Measurements from ENCODE around the gene METAP1D.

The METAP1D gene

DNA sequence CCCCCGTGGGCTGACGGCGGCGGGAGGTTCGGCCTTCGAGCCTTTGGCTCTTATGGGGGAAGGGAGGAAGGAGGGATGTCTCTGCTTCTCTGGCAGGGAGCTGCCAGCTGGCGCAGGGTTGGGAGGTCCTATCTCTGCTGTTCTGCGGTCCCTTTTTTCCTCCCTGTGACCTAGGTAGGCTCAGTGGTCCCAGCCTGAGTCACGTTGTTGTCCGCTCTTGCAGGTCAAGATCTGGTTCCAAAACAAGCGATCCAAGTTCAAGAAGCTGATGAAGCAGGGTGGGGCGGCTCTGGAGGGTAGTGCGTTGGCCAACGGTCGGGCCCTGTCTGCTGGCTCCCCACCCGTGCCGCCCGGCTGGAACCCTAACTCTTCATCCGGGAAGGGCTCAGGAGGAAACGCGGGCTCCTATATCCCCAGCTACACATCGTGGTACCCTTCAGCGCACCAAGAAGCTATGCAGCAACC, 88.1 kb downstream of the METAP1D start:
- peak overlapping the region; percentile 77 for H3K4me3 Mint-ChIP-seq
- H3K9me3 Mint-ChIP-seq: no peaks in the 10 kb centered on the region
- ATAC-seq (no peak), DNase-seq (ENCODE audit: low spot score in 2 of 2) (peak in 1 of 2 donors; percentile 55)
- H3K4me1 Mint-ChIP-seq: peaks cover 60% of the 10 kb centered on the region
- peaks cover 42% of the 10 kb centered on the region for H3K36me3 Mint-ChIP-seq
- H3K27ac Mint-ChIP-seq: no peak overlapping the region

DNA sequence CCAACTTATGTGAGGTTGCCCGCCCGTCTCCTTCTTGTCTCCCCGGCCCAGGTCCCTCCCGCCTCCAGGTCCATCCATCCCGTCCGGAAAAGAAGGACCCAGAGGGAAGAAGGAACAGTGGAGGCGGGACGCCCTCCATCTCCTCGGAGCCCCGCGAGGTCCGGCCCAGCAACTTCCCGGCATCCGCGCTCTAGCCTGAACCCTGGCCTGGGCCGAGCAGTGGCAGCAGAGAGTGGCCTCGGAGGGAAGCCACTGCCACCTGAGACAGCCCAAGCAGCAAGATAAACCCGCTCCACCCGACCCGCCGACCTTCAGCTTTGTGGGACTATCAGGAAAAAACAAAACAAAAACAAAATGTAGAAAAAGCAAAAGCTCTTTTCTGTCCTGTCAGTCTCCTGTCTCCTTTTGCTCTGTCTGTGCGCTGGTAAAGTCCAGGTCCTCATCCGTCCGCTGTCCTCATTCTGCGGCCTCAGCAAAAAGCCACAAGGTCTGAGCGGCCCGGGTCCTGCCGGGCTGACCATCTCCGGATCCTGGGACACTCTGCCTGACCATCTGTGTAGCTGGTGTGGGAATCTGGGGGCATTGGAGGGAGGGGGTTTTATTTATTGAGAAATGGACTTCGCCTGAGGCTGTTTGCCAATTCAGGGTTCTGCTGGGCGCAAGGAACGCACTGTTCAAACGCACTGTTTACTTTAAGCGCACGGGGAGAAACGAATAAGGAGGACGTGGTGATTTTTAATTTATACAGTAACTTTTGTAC, 88.7 kb downstream of the METAP1D start:
- ATAC-seq (no peak), DNase-seq (ENCODE audit: low spot score in 2 of 2) (peak in 1 of 2 donors; percentile 48)
- peak overlapping the region; percentile 77 for H3K4me3 Mint-ChIP-seq
- H3K4me1 Mint-ChIP-seq: peaks cover 59% of the 10 kb centered on the region
- no peaks in the 10 kb centered on the region for H3K9me3 Mint-ChIP-seq
- H3K27ac Mint-ChIP-seq: no peak overlapping the region
- H3K36me3 Mint-ChIP-seq: peaks cover 42% of the 10 kb centered on the region

DNA sequence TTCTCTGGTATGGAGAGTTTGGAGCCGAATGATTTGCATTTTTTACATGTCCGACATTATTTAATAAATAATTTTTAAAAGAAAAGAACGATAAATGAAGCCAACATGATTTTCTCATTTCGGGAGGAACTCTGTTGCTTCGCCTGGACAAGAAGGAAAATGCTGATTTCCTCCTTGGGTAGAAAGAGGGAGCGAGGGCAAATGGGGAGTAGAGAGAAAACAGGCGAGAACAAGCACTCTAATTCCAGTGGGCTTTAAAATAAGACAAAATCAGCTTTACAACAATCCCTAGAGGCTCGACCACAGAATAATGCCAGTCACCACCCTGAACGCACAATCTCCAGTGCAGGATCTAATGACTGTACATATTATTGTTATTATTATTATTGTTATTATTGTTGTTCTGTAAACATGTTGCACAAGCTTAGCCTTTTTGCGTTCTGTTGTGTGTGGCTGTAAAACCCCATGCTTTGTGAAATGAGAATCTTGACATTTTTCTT, 89.3 kb downstream of the METAP1D start:
- no peaks in the 10 kb centered on the region for H3K9me3 Mint-ChIP-seq
- H3K4me1 Mint-ChIP-seq: peaks cover 53% of the 10 kb centered on the region
- no peak overlapping the region for H3K27ac Mint-ChIP-seq
- no peak for DNase-seq (ENCODE audit: low spot score in 2 of 2)
- no peak for ATAC-seq
- H3K4me3 Mint-ChIP-seq: no peak overlapping the region
- peaks cover 42% of the 10 kb centered on the region for H3K36me3 Mint-ChIP-seq

DNA sequence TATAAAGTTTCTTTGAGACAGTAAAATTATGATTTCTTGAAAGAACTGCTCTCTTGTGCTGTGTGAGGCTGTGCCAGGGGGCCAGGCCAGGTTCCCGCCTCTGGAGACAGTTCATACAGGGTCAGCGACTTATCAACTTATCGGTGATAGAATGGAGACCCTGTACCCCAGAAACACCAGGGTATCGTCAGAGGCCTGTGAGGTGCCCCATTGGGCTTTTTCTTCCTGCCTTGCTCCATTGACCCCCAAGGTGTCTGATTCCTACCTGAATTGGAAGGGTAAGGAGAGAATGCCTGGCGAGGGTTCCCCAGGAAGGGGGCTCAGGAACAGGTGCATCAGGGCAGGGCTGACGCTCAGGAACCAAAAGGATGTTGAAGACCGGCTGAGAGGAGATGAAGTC, 89.9 kb downstream of the METAP1D start:
- Mint-ChIP-seq H3K9me3 (no peaks in the 10 kb centered on the region), H3K27ac (no peak overlapping the region), H3K4me1 (peaks cover 47% of the 10 kb centered on the region), H3K4me3 (no peak overlapping the region), H3K36me3 (peaks cover 40% of the 10 kb centered on the region)
- ATAC-seq (no peak), DNase-seq (ENCODE audit: low spot score in 2 of 2) (no peak)

DNA sequence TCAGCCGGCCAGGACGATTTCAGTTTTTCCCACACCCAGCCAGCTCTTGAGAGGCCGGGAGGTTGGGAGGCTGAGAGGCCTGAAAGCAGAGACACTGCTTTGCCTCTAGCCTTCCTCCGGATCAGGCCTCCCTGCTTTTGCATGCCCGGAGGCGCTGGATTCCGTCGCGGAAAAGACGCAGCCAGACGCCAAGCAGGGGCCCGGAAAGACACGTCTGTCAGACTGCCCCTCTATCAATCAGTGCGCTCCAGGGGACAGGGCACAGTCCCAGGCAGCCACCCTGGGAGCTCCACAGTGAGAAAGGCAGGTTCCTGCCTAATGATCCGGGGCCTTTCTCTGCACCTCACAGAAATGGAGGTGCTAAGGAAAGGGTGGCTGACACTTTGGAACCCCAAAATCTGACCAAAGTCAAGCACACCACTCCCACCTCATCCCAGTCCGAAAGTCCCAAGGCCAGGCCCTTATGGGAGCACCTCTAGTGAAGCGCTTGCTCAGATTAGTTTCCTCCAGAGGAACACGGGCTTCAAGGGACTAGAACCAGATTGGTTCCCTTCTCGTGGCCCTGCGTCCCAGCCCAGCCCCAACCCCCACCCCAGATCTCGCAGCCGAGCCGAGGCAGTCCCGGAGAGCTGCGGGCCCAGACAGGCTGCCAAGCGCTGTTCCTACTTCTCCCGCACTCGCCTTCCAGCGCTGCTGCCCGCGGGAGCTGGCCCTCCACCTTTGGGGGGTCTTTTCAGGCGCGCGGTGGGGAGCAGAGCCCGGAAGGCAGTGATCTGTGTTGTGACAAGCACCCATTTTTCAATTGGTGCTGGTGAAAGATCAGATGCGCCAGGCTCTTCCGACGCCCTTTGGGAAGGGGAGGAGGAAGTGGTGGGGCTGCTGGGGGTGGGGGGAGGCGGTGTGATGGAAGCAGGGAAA, 90.5 kb downstream of the METAP1D start:
- no peak overlapping the region for H3K4me3 Mint-ChIP-seq
- H3K27ac Mint-ChIP-seq: no peak overlapping the region
- peak in 1 of 2 donors; percentile 55 for DNase-seq (ENCODE audit: low spot score in 2 of 2)
- H3K9me3 Mint-ChIP-seq: no peaks in the 10 kb centered on the region
- H3K4me1 Mint-ChIP-seq: peaks cover 45% of the 10 kb centered on the region
- peaks cover 36% of the 10 kb centered on the region for H3K36me3 Mint-ChIP-seq
- ATAC-seq: no peak

DNA sequence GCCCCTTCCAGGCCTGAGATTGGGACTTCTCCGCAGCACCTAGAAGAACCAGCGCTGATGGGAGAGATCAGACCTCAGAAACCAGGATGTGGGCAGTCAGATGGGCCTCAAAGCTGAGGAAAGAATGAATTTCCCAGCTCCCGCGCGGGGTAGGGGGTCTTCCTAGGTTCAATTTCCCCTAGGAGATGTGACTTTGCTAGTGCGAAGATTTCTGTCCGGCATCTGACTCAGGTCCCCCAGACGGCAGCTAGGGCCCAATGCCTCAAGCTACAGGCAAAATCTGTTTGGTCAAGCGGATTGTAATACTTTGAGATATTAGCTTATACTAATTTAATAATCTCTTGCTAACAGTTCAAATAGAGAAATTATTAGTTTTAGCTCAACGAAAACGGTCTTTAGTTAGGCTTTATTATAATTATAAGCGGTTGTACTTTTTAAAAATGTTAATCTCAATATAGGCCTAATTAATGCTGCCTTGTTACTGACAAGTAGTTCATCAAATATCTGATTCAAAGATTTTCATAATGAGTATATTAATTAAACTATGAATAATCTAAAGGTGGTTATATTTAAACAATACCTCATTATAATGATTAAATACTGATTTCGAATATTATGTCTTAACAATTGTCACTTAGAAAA, 91.4 kb downstream of the METAP1D start:
- no peak overlapping the region for H3K4me3 Mint-ChIP-seq
- peak in 1 of 2 donors; percentile 42 for DNase-seq (ENCODE audit: low spot score in 2 of 2)
- no peak for ATAC-seq
- H3K36me3 Mint-ChIP-seq: peaks cover 28% of the 10 kb centered on the region
- no peaks in the 10 kb centered on the region for H3K9me3 Mint-ChIP-seq
- H3K4me1 Mint-ChIP-seq: peaks cover 45% of the 10 kb centered on the region
- no peak overlapping the region for H3K27ac Mint-ChIP-seq

DNA sequence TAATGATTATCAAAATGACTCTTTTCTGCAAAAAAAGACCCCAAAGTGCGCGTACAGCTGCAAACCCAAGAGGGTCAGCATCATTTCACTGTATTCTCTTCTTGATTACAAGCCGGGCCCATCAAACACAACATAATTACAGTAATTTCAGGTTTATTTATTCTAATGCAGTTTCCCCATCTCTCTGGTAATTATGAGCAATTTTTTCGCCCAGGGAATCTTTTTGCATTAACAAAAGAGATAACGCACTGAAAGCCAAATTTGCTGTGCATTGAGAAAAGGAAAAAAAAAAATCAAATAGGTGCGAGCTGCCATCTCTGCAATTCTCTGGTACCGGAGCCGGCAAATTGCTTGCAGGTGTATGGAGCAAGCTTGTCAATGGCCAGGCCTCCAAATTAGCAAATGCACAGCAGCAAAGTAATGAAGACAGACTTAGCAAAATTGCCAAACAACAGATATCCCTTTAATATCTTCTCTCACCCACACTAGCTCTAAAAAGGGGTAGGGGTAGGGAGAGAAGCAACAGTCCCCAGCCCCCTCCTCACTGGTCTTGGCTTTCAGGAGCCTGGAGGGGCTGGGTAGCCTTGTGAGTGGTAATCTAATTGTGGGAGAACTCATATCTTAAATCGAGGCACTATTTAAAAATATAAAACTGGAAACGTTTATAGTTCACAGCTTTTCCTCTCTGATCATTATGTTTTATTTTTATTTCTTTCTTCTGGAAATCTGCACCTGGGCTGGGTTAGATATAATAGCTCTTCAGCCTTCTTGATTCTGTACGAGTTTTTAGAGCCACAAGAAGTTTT, 92.2 kb downstream of the METAP1D start:
- Mint-ChIP-seq H3K4me3 (no peak overlapping the region), H3K36me3 (peaks cover 20% of the 10 kb centered on the region), H3K9me3 (no peaks in the 10 kb centered on the region), H3K4me1 (peaks cover 45% of the 10 kb centered on the region), H3K27ac (no peak overlapping the region)
- DNase-seq (ENCODE audit: low spot score in 2 of 2): no peak
- ATAC-seq: no peak

DNA sequence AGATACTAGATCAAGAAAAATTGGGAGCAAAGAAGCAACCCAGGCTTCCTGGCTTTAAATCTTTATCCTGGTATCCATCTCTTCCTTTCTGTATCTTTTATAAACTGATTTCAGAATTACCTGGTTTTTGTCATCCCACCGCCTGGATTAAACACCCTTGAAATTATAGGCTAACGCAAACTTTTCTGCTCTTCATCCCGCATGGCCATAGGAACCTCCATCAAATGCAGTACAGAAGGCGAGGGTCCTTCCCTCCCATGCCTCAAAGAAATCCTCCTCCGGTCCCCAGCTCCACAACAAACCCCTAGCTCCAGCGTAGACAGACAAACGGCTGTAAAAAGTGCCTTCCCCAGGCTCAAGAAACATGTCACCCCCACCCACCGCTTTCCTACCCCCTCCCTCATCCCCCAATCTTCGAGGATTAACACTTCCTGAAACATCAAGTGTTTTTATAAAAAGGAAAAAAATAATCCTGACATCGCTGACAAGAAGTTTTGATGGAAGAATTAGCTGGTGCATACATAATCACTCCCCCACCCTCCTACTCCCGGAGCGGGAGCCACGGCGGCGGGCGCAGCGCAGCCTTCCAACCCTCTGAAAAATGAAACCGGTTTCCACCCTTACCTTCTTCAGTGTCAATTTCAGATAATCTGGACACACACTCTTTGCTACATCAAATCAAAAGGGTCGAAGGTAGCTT, 93.1 kb downstream of the METAP1D start:
- peaks cover 11% of the 10 kb centered on the region for H3K36me3 Mint-ChIP-seq
- H3K4me3 Mint-ChIP-seq: no peak overlapping the region
- no peak for ATAC-seq
- H3K27ac Mint-ChIP-seq: no peak overlapping the region
- peaks cover 44% of the 10 kb centered on the region for H3K4me1 Mint-ChIP-seq
- H3K9me3 Mint-ChIP-seq: no peaks in the 10 kb centered on the region
- no peak for DNase-seq (ENCODE audit: low spot score in 2 of 2)

DNA sequence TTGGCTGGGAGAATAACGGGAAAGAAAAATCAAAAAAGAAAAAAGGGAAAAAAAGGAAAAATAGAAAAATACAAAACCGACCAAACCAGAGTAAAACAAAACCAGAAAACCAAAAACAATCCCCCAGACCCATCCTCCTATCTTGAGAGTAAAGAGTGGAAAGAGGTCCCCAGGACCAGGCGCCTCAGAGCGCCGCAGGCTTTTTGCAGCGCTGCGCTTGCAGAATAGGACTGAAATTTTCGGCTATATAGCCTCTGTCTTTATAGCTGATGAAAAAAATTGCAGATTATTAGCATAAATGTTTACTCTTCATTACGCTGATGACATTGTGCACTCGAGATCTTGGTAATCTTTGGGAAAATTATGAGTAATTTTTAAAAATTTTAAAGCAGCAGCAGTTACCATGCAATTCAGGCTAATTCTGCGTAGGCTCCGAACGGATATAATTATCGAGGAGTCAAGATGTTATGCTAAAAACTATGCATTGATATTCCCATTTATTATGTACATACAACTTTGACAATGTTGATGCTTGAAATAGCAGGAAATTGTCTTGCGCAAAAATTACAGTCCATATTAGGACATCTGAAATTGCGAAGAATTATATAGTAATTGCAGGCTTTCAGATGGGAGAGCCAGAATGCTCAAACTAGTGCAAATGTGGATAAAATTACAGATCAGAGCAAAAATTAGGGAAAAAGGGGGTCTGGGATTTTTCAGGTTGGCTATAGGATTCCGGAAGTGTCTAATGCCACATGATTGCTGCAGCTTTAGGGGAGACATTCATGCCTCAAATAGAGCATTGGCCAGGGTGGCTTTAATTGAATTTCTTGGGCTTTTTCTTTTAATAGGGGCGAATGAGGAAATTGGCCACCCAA, 93.9 kb downstream of the METAP1D start:
- H3K9me3 Mint-ChIP-seq: no peaks in the 10 kb centered on the region
- H3K4me1 Mint-ChIP-seq: peaks cover 41% of the 10 kb centered on the region
- ATAC-seq: no peak
- peak overlapping the region; percentile 72 for H3K4me3 Mint-ChIP-seq
- H3K36me3 Mint-ChIP-seq: peaks cover 3% of the 10 kb centered on the region
- DNase-seq (ENCODE audit: low spot score in 2 of 2): no peak
- H3K27ac Mint-ChIP-seq: no peak overlapping the region

DNA sequence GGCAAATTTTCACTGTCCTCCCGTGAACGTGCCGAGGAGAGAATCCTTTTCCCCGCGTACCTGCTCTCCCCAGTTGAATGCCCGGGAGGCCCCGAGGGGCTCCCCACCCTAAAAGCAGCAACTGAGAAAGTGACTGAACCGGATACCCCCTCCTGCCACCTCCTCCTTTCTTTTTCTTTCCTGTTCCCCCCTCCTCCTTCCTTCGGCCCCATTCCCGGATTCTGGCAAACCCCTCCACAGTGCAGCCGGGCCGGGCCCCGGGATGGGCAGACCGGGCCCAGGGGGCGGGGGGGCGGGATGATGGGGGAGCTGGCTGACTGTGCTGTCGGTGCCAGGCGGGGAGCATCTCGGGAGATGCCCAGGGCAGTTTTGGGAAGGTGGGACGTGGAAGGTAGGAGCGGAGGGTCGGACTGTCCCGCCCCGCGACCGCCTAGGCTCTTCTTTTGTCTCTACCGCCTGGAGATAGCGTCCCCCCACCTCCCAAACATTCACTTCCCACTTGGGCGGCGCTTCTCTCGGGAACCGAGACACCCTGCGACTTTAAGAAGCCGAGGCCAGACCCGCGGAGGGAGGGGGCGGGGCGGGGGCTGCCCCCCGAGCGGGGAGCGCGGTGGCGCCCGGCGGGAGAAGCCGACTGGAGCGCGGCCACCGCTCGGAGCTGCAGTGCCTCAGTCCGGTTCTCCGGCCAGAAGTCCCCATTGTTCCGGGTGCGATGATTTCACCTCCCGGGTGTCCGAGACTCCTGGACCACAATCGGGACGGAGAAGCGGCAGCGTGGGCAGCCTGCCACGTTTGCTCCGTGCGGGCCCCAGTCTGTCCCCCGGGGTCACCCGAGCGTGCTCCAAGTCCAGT, 94.8 kb downstream of the METAP1D start:
- Mint-ChIP-seq H3K4me1 (peaks cover 43% of the 10 kb centered on the region), H3K27ac (no peak overlapping the region), H3K9me3 (no peaks in the 10 kb centered on the region), H3K4me3 (peak overlapping the region; percentile 72), H3K36me3 (no peaks in the 10 kb centered on the region)
- ATAC-seq (no peak), DNase-seq (ENCODE audit: low spot score in 2 of 2) (peak in 1 of 2 donors; percentile 50)

DNA sequence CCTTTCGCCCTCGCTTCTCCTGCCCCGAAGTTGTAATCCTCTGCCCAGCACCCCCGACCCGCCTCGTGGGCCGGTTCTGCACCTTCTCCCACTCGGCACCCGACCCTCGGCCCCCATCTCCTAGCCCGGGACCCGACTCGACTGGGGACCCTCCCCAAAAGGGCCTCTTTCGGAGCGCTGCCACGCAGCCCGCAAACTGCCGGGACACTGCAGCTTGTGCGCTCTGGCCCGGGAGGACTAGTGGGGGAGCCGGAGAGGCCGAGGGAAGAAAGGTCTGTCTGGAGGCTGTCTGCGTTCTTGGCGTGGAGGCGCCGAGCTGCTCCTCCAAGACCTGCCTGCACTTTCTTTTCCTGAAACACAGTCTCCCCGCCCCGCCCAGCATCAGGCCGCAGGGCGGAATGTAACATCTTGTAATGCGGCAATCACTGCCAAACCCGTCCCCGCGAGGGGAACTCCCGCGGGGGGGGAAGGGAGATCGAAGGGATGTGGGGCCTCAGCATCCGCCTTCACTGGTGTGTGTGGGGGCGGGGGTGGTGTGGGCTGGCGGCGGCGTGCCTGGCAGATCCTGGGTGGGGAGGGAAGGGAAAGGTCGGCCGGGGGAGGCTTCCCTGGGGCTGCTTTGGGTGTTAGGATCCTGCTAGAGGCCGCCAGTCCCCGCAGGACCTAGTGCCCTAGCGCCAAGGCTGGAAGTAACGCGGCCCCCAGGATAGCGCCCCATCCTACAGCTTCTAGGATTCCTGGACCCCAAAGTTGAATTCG, 95.6 kb downstream of the METAP1D start:
- ATAC-seq (peak; percentile 64), DNase-seq (ENCODE audit: low spot score in 2 of 2) (peak in 1 of 2 donors; percentile 77)
- H3K9me3 Mint-ChIP-seq: no peaks in the 10 kb centered on the region
- no peak overlapping the region for H3K27ac Mint-ChIP-seq
- no peaks in the 10 kb centered on the region for H3K36me3 Mint-ChIP-seq
- peak overlapping the region; percentile 72 for H3K4me3 Mint-ChIP-seq
- H3K4me1 Mint-ChIP-seq: peaks cover 43% of the 10 kb centered on the region
